ENCODE measurements around the gene TRIM63.
"Not testable (repeated sequence)": the region's sequence is repeated elsewhere in the genome, so short reads cannot be mapped to it uniquely, and the experiment has no call there.

Gene TRIM63

DNA sequence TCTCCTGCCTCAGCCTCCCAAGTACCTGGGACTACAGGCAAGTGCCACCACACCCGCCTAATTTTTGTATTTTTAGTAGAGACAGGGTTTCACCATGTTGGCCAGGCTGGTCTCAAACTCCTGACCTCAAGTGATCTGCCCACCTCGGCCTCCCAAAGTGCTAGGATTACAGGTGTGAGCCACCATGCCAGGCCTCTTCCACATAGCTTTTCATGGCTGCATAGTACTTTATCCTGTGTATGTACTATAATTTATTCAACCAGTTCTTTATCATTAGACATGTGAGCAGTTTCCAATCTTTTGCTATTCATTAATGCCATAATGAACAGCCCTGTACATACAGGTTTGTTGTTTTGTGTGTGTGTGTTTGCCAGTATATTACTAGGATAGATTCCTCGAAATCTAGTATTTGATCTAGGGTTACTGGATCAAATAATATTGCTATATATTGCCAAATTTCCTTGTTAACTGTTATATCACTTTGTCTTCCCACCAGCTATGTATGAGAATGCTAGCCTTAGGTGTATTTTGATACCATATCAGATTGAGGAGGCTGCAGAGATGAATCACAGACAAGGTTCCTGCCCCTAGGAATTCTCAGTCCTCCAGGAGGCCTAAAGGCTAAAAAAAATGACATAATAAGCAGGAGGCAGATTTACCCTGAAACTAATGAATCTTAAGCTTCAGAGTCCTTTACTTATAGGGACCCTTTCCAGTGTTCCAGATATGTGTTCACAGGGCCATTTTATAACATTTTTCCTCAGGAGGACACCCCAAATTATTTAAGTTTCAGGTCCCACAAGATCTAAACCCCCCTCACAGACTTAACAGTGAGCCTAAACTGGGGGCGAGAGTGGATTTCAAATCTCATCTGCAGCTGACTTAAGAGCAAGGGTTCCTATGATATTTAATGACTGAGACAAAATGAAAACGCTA lies 42.1 kb upstream of the TRIM63 start:
- DNase-seq (ENCODE audit: low read depth), result no peak
- no peak overlapping the region for H3K4me3 ChIP-seq (ENCODE audit: low read length)
- TF ChIP-seq CTCF (IDR thresholded peaks at IDR 0.05; ENCODE audit: insufficient read depth, low read depth, low read length, missing control alignments), result no peak

DNA sequence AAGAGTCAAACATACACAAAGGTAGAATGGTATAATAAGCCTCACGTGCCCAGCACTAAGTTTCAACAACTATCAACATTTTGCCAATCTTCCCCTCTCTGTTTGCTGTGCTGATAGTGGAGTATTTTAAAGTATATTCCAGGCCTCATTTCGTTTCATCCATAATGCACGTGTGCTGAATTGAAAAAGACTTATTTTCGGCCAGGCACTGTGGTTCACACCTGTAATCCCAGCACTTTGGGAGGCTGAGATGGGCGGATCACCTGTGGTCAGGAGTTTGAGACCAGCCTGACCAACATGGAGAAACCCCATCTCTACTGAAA lies 37.8 kb upstream of the TRIM63 start:
- not testable (repeated sequence) for DNase-seq (ENCODE audit: low read depth); H3K4me3 ChIP-seq (ENCODE audit: low read length)

- DNase-seq (ENCODE audit: low read depth), result no peak
- no peak for TF ChIP-seq CTCF (IDR thresholded peaks at IDR 0.05; ENCODE audit: insufficient read depth, low read depth, low read length, missing control alignments)
- H3K4me3 ChIP-seq (ENCODE audit: low read length), result no peak overlapping the region
These were observed 35.1 kb upstream of the TRIM63 start for GRCh38 chr1:26102526-26102925.

DNA sequence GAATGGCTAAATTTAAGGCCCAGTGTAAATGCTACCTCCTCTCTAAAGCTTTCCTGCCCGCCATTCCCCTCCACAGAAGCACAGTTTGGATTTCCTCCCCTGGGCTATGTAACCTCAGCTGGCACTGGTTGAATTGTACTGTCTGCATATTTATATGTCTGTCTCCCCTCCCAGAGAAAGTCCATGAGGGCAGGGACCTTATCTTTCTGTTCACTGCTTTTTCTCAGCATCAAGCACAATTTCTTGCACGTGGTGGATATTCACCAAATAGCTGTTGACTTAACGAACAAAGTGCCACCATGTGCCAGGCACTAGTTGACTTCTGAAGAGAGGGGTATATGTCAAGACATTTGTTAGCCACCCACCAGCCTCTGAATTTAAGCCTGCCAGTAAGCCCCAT lies 34.7 kb upstream of the TRIM63 start:
- no peak for TF ChIP-seq CTCF (IDR thresholded peaks at IDR 0.05; ENCODE audit: insufficient read depth, low read depth, low read length, missing control alignments)
- no peak overlapping the region for H3K4me3 ChIP-seq (ENCODE audit: low read length)
- no peak for DNase-seq (ENCODE audit: low read depth)

DNA sequence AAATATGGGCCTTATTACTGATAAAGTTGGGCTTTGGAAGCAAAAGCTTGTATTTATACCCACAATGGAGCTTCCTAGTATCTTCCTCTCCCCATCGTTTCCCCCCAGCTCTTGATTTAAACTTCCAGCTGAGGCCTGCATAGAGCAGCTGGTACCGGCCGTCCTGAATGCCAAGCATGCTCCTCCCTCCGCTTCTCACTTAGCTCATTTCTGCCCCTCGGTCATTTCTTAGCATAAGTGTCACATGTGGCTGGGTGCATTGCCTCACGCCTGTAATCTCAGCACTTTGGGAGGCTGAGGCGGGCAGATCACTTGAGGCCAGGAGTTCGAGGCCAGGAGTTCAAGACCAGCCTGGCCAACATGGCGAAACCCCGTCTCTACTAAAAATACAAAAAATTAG lies 32.8 kb upstream of the TRIM63 start:
- DNase-seq (ENCODE audit: low read depth); H3K4me3 ChIP-seq (ENCODE audit: low read length): not testable (repeated sequence)

GRCh38 chr1:26099780-26100179 lies 32.4 kb upstream of the TRIM63 start:
- no peak for TF ChIP-seq CTCF (IDR thresholded peaks at IDR 0.05; ENCODE audit: insufficient read depth, low read depth, low read length, missing control alignments)
- DNase-seq (ENCODE audit: low read depth), result no peak
- H3K4me3 ChIP-seq (ENCODE audit: low read length), result no peak overlapping the region

GRCh38 chr1:26098602-26099001 lies 31.2 kb upstream of the TRIM63 start:
- H3K4me3 ChIP-seq (ENCODE audit: low read length), result no peak overlapping the region
- no peak for DNase-seq (ENCODE audit: low read depth)
- TF ChIP-seq CTCF (IDR thresholded peaks at IDR 0.05; ENCODE audit: insufficient read depth, low read depth, low read length, missing control alignments), result no peak

- TF ChIP-seq CTCF (IDR thresholded peaks at IDR 0.05; ENCODE audit: insufficient read depth, low read depth, low read length, missing control alignments), result no peak
- H3K4me3 ChIP-seq (ENCODE audit: low read length), result no peak overlapping the region
- DNase-seq (ENCODE audit: low read depth), result no peak
These were observed 30.3 kb upstream of the TRIM63 start for GRCh38 chr1:26097696-26098095.

Data from epithelial cell of esophagus (primary cell).